GM23248 (cell line): ENCODE results near the gene GSTM5. TPM values are rescaled to one million over a fixed set of nuclear protein-coding genes. Genes with fewer than 3 reads are reported as not detected.
"Not testable (repeated sequence)": the region's sequence is repeated elsewhere in the genome, so short reads cannot be mapped to it uniquely, and the experiment has no call there.

ENCODE experiments used
- DNase-seq: peaks from one replicate; pipeline ENCODE4 v3.0.0-alpha.2; 2015
- H2AFZ ChIP-seq: fragments of 200-600 bp; sonication (generic); 2 replicates; pipeline ENCODE4 v1.6.1; 2016; ENCODE audit warnings: antibody characterized with exemption
- H3F3A ChIP-seq: fragments of 200-600 bp; sonication (generic); 2 replicates; pipeline ENCODE4 v1.6.1; 2016; ENCODE audit warnings: mild to moderate bottlenecking, antibody characterized with exemption, mixed run types; ENCODE audit not compliant: insufficient read depth
- H3K27ac ChIP-seq: fragments of 200-600 bp; sonication (generic); 2 replicates; pipeline ENCODE4 v1.5.1; 2016; ENCODE audit warnings: mild to moderate bottlenecking
- H3K27me3 ChIP-seq: fragments of 200-600 bp; sonication (generic); replicated peaks from 2 replicates; pipeline ENCODE4 v1.6.1; 2016; ENCODE audit warnings: mild to moderate bottlenecking; ENCODE audit not compliant: insufficient read depth
- H3K36me3 ChIP-seq: fragments of 200-600 bp; sonication (generic); 2 replicates; pipeline ENCODE4 v1.6.1; 2016; ENCODE audit warnings: low read depth, mild to moderate bottlenecking
- H3K4me1 ChIP-seq: fragments of 200-600 bp; sonication (generic); 2 replicates; pipeline ENCODE4 v1.6.1; 2016; ENCODE audit warnings: mild to moderate bottlenecking; ENCODE audit not compliant: insufficient read depth
- H3K4me2 ChIP-seq: fragments of 200-600 bp; sonication (generic); one replicate; pipeline ENCODE4 v1.6.1; 2016; ENCODE audit warnings: mild to moderate bottlenecking; ENCODE audit not compliant: unreplicated experiment
- H3K4me3 ChIP-seq: fragments of 200-600 bp; sonication (generic); 2 replicates; pipeline ENCODE4 v1.5.1; 2016; ENCODE audit warnings: mild to moderate bottlenecking
- H3K79me2 ChIP-seq: fragments of 200-600 bp; sonication (generic); 2 replicates; pipeline ENCODE4 v1.6.1; 2016; ENCODE audit warnings: mild to moderate bottlenecking; ENCODE audit not compliant: insufficient read depth
- H3K9ac ChIP-seq: fragments of 200-600 bp; sonication (generic); 2 replicates; pipeline ENCODE4 v1.6.1; 2016; ENCODE audit warnings: mild to moderate bottlenecking
- H3K9me2 ChIP-seq: fragments of 200-600 bp; sonication (generic); 2 replicates; pipeline ENCODE4 v1.6.1; 2016; ENCODE audit warnings: mixed run types, mild to moderate bottlenecking, moderate library complexity; ENCODE audit not compliant: insufficient read depth
- H3K9me3 ChIP-seq: fragments of 200-600 bp; sonication (generic); one replicate; pipeline ENCODE4 v1.6.1; 2017; ENCODE audit warnings: low read depth
- H4K20me1 ChIP-seq: fragments of 200-600 bp; sonication (generic); 2 replicates; pipeline ENCODE4 v1.6.0; 2016; ENCODE audit not compliant: insufficient read depth
- EZH2 ChIP-seq: fragments of 200-600 bp; sonication (generic); IDR thresholded peaks from 2 replicates; pipeline ENCODE4 v1.6.1; 2018; ENCODE audit warnings: antibody characterized with exemption, mild to moderate bottlenecking; ENCODE audit not compliant: insufficient read depth, poor library complexity, severe bottlenecking
- EZH2phosphoT487 ChIP-seq: fragments of 200-600 bp; sonication (generic); IDR thresholded peaks from 2 replicates; pipeline ENCODE4 v1.6.1; 2018; ENCODE audit warnings: antibody characterized with exemption, moderate library complexity, mild to moderate bottlenecking, low read depth; ENCODE audit not compliant: insufficient read depth
- WGBS, 2 experiments: methylation state at CpG; one replicate each; pipeline ENCODE4 v1.1.6; 2015 to 2017; ENCODE audit warnings: low lambda C conversion rate in 2 of 2, low coverage in 1 of 2; ENCODE audit errors: missing lambda C conversion rate in 2 of 2; 5-methylcytosine and 5-hydroxymethylcytosine counted together
- in situ Hi-C: fragments of 300-500 bp; cut with MboI; formaldehyde crosslinking; loops from 2 replicates; pipeline ENCODE4 v1.15.0; 2020
- polyA plus RNA-seq: library from polyadenylated mRNA; unstranded; fragments of >200 nt; fragmentation: Nextera tagmentation; extraction: Ambion mirVana; gene quantifications from 2 replicates; pipeline ENCODE4 v1.2.1, GENCODE V29; 2016
- total RNA-seq: library from RNA; depleted of rRNA; stranded (reverse); fragments of >200 nt; shearing (Covaris generic); gene quantifications from 2 replicates; pipeline ENCODE4 v1.2.3, GENCODE V29; 2014

Gene GSTM5
- total and polyA plus RNA-seq, 2 experiments from 2014 or later, result 2.4 to 2.5 TPM

DNA sequence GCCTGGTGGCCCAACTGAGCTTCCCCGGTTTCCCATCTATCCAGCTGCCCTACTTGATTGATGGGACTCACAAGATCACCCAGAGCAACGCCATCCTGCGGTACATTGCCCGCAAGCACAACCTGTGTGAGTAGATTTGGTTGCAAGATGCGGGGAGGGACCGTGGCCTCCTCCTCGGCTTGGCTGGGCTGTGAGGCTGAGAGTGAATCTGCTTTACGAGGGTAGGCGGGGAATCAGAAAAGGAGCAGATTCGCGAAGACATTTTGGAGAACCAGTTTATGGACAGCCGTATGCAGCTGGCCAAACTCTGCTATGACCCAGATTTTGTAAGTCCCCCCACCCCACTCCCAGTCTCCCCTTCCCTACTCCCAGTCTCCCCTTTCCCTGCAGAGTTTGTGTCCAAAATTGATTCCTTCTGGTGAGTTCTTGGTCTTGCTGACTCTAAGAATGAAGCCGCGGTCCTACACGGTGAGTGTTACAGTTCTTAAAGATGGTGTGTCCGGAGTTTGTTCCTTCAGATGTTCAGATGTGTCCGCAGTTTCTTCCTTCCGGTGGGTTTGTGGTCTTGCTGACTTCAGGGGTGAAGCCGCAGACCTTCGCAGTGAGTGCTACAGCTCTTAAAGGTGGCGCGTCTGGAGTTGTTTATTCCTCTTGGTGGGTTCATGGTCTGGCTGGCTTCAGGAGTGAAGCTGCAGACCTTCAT lies 42.7 kb upstream of the GSTM5 start:
- Histone ChIP-seq H3F3A (no peaks in the 10 kb centered on the region), H3K4me1 (peaks cover 5% of the 10 kb centered on the region; the same call in 1 of the 2 replicates), H3K27me3 (no peaks in the 10 kb centered on the region), H3K9me2 (no peaks in the 10 kb centered on the region), H3K9ac (no peak overlapping the region), H4K20me1 (no peaks in the 10 kb centered on the region), H3K79me2 (no peaks in the 10 kb centered on the region), H3K4me3 (no peak overlapping the region), H2AFZ (no peak overlapping the region), H3K27ac (no peak overlapping the region), H3K9me3 (no peaks in the 10 kb centered on the region), H3K36me3 (no peaks in the 10 kb centered on the region), H3K4me2 (no peak overlapping the region)
- in situ Hi-C loops, result no loop called here
- no peak for TF ChIP-seq EZH2phosphoT487
- no peak for TF ChIP-seq EZH2
- no peak for DNase-seq
- WGBS, 2 experiments, result 87 to 89% methylated on average over 20 to 22 of the region's 22 CpGs

- H3K9me2 ChIP-seq, H3K27ac ChIP-seq, DNase-seq, H3K36me3 ChIP-seq, H3K4me2 ChIP-seq, H3K79me2 ChIP-seq, H3F3A ChIP-seq, H3K27me3 ChIP-seq, H3K4me3 ChIP-seq, in situ Hi-C loops, H3K4me1 ChIP-seq, H3K9ac ChIP-seq, H2AFZ ChIP-seq, H3K9me3 ChIP-seq, H4K20me1 ChIP-seq: not testable (repeated sequence)
- 95 to 96% methylated on average over 4 to 5 of the region's 5 CpGs for WGBS, 2 experiments
Observed at GRCh38 chr1:109669949-109670302, 42.1 kb upstream of the GSTM5 start.

DNA sequence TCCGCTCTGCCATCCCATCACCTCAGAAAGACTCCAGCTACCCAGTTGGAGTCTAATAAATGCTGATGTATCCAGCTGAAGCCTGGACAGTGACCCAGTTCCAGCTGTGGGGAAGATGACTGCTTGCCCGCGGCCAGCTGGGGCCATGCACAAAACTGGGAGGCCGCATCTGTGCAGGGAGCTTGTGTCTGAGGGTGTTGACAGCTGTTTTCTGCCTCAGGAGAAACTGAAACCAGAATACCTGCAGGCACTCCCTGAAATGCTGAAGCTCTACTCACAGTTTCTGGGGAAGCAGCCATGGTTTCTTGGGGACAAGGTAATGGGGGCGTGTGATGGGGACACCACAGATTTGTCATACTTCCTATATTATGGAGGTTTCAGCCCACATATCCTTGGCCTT lies 41.0 kb upstream of the GSTM5 start:
- peaks cover 5% of the 10 kb centered on the region; the same call in 1 of the 2 replicates for H3K4me1 ChIP-seq
- 88 to 94% methylated on average over 5 of the region's 5 CpGs for WGBS, 2 experiments
- no peaks in the 10 kb centered on the region for H3K79me2 ChIP-seq
- DNase-seq, result no peak
- H3K27me3 ChIP-seq, result no peaks in the 10 kb centered on the region
- H3F3A ChIP-seq, result no peaks in the 10 kb centered on the region
- H3K9me3 ChIP-seq, result no peaks in the 10 kb centered on the region
- no peaks in the 10 kb centered on the region for H3K9me2 ChIP-seq
- in situ Hi-C loops, result no loop called here
- H3K9ac ChIP-seq, result no peak overlapping the region
- H4K20me1 ChIP-seq, result no peaks in the 10 kb centered on the region
- H3K4me3 ChIP-seq, result no peak overlapping the region
- H2AFZ ChIP-seq, result no peak overlapping the region
- no peak overlapping the region for H3K27ac ChIP-seq
- TF ChIP-seq EZH2phosphoT487 (no peak), EZH2 (no peak)
- H3K36me3 ChIP-seq, result no peaks in the 10 kb centered on the region
- no peak overlapping the region for H3K4me2 ChIP-seq

DNA sequence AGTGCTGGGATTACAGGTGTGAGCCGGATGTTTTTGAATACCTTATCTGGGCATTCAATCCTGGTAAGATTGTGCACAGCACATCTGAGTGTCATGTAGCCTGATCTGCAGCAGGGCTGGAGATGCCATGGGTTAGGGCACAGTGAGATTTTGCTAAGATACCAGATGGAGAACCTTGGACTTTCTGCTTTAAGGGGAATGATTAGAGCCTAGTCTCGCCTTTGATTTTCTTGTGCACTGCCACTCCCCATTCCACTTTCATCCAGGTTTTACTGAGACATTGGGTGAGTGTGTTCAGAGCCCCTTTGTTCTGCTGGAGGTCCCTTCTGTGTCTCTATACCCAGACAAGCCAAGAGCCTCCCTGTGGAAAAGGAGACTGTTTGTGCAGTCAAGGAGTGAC lies 38.2 kb upstream of the GSTM5 start:
- 95 to 96% methylated on average over 2 of the region's 2 CpGs for WGBS, 2 experiments

DNA sequence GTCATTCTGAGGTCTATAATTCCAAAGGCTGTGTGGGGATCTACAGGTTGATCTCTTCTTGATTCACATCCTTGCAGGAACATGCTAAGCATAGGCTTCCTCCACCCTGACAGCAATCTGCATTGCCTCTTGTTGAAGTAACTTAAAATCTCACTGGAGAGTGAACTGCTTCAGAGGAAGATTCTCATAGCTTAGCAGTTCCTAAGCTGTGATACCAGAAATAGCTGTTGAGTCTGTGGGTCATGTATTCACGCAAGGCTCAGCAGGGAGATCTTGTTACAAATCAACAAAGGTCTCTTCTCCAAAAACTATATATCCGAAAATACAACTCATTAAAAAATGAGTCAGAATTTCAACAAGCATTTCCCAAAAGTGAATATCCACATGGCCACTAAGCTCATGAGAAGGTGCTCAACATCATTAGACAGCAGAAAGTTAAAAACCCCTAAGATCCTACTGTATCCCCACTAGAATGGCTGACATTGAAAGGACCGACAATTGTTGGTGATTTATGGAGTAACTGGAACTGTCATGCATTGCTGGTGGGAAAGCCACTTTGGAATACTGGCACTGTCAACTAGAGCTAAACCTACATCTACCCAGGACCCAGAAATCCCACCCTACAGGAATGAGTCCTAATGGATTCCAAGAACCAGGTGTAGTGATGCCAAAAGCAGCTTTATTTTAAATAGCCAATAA lies 35.2 kb upstream of the GSTM5 start:
- H3K4me1 ChIP-seq, H3K36me3 ChIP-seq, H3K27me3 ChIP-seq, H3K9me3 ChIP-seq, in situ Hi-C loops, H3K4me2 ChIP-seq, H2AFZ ChIP-seq, H3K27ac ChIP-seq, H3K9ac ChIP-seq, H3K79me2 ChIP-seq, H4K20me1 ChIP-seq, H3K4me3 ChIP-seq, DNase-seq, H3F3A ChIP-seq, H3K9me2 ChIP-seq: not testable (repeated sequence)
- WGBS, 2 experiments, result 68 to 80% methylated on average over 3 of the region's 3 CpGs

More for the DNA sequence above, 38.2 kb upstream of the GSTM5 start:
- H3K4me2 ChIP-seq, H3K79me2 ChIP-seq, H3K27ac ChIP-seq, H4K20me1 ChIP-seq, H3K4me3 ChIP-seq, H2AFZ ChIP-seq, in situ Hi-C loops, DNase-seq, H3K4me1 ChIP-seq, H3K9me3 ChIP-seq, H3K9ac ChIP-seq, H3K27me3 ChIP-seq, H3F3A ChIP-seq, H3K36me3 ChIP-seq, H3K9me2 ChIP-seq: not testable (repeated sequence)
